Middle frontal gyrus (tissue), 1 donor: ENCODE data around the gene ASIC2.

Experiments
- DNase-seq: peaks from one replicate; pipeline ENCODE4 v3.0.0-alpha.2; 2015; ENCODE audit warnings: low spot score; ENCODE audit errors: extremely low spot score

Gene ASIC2

DNA sequence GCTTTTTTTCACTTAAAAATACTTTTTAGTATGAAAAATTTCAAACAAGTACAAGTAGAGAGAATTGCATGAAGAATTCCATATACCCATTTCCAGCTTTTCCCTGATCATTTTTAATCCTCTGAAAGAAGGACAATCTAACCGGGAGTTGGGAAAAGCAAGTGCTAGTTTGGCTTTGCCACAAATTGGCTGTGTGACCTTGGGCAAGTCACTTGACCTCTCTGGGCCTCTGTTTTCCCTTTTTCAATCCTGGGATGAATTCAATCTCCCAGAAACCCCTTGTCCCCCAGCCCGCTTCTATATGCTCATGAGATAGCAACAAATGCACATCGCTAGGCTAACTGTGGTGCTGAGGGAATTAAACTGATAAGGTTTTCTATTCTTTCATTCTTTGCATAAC, 49.4 kb downstream of the ASIC2 start:
- no peak for DNase-seq

DNA sequence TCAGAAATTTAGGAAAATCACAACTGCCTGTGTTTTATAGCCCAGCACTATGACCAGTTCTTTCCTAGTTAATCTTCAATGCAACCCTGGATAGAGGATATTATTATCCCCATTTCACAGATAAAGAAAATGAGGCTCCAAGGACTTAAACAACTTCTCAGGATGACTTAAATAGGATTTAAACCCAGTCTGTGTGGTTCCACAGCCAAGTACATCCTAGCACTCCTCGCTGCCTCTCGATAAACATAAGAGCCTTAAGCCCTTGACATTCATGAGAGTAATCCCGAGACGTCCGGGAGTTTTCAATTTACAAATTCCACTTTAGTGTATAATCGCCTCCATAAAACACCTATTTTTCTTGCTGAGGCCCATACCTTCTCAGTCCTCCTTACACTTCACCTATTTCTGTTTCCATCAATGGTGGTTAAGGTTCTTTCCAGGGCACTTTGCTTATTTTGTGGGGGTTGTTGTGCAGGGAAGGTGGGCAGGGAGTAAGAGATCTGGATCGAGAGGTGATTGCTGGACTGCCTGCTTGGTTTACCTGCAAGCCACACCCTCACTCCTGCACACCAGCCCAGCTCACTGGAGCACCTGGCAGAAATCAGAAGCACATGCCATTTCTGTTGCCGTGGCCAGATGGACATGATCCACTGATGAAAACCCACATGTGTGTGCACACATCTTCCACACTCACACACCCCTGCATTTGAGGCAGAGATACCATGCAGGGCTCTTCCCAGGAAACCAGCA, 50.5 kb downstream of the ASIC2 start:
- DNase-seq: no peak

GRCh38 chr17:33241390-33241789, 51.7 kb downstream of the ASIC2 start:
- no peak for DNase-seq

DNA sequence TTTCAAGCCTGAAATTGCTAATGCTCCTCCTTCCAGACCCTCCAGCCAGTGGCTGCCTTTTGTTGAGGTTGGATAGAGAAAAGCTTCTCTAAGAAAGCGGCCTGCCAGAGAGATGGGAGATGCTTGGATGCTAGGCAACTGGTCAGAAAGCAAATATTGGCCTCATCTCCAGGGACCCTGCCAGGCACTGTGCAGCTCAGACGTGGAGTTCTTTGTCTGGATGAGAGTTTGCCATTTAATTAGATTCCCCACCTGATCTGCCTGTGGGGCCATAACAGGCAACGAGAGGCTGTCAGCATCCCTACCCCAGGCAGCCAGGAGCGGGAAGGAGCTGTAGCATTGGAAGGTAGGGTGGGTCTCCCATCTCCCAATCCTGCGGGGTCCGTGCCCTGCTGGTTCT, 52.7 kb downstream of the ASIC2 start:
- DNase-seq: no peak

GRCh38 chr17:33239702-33240101, 53.4 kb downstream of the ASIC2 start:
- DNase-seq: no peak

GRCh38 chr17:33234930-33235685, 58.0 kb downstream of the ASIC2 start:
- peak; percentile 59 for DNase-seq

GRCh38 chr17:33234233-33234632, 58.9 kb downstream of the ASIC2 start:
- DNase-seq: no peak

- no peak for DNase-seq
Observed at GRCh38 chr17:33233811-33234177, 59.3 kb downstream of the ASIC2 start.

GRCh38 chr17:33229499-33229898, 63.6 kb downstream of the ASIC2 start:
- DNase-seq: no peak

- no peak for DNase-seq
Observed at GRCh38 chr17:33229028-33229427, 64.1 kb downstream of the ASIC2 start.

DNA sequence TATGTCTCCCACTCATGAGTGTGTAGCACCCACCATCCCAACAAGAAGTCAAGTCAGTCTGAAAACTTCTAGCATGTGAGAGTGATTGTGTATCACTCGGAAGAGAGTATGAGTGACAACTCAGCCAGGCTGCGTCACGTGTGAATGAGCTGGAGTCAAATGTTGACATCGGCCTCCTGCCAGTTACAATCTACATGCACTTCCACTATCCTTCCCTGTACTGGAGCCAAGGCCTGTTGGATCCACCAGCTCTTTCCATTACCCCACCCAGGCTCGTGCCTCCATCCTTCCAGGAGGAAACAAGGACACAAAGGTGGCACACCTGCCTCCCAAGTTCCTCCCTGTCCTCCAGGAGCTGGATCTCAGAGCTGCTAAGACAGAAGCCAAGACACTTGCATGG, 64.5 kb downstream of the ASIC2 start:
- no peak for DNase-seq

- DNase-seq: no peak
Observed at GRCh38 chr17:33227911-33228310, 65.2 kb downstream of the ASIC2 start.

GRCh38 chr17:33225994-33226393, 67.1 kb downstream of the ASIC2 start:
- DNase-seq: no peak

DNA sequence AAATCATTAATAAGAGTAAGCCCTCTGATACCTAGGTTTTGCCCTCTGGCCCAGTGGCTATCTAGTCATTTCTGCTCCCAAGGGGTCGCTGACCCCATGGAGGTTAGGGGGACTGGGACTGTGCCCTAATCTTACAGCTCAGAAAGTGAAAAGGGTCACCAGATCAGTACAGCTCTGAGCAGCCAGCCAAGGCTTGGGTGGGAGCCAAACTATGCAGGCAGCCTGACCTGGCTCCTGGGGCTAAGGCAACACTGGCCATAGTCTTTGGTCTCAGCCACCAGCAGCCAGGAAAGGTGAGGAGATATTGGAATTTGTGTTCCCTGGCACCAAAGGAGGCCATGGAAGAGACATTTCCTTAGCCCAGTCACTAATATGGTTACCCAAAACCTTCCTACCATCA, 67.6 kb downstream of the ASIC2 start:
- DNase-seq: no peak

DNA sequence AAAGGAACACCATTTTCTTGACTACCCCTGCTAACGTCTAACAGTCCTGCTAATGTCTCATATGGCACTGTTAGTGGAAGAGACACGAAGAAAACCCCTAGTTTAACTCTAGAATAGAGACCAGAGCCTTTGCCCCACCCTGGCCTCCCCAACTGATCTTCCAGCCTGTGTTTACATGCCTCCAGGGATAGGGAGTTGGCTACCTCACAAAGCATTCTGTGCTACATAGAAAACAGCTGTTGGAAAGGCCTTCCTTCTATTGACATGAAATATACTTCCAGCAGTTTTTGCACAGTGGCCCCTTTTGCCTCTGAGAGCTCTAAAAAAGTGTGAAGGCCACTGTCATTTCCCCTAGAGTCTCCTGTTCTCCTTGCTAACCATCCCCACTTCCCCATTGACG, 73.1 kb downstream of the ASIC2 start:
- no peak for DNase-seq

DNA sequence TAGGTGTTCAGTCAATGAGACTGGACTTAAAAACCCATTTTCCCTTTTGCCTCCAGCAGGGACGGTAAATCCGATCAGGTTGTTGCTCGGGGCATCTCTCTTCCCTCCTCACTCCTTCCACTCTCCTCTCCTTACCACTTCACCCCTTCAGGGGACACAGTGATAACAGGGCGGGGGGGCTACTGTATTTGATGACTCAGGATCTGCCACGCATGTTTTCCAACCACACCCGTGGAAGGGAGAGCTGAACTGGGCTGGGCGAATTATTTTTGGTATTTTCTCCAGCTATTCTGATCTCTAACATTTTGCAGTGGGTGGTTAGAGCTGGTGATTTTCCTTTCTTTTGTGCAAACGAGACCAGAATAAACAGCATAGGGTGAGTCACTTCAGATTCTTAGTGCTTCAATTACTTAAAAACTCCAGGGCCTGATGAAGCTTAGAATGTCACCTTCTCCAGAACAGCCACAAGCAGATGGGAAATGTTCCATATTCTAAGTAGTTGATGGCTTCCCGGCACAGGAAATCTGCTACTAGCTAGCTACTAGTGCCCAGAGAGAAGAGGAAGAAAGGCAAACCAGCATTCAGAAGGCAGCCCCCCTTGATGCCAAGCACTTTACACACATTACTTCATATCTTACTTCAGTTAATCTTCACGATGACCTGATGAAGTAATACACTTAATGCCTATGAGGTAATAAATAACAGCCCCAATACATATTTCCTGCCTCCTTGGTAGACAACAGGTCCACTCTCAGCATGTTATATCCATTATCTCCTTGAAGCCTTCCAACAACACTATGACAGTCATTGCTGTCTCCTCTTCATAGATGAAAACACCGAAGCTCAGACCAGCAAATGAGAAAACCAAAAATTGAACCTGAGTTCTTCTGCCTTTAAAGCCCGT, 74.1 kb downstream of the ASIC2 start:
- peak; percentile 37 for DNase-seq

DNA sequence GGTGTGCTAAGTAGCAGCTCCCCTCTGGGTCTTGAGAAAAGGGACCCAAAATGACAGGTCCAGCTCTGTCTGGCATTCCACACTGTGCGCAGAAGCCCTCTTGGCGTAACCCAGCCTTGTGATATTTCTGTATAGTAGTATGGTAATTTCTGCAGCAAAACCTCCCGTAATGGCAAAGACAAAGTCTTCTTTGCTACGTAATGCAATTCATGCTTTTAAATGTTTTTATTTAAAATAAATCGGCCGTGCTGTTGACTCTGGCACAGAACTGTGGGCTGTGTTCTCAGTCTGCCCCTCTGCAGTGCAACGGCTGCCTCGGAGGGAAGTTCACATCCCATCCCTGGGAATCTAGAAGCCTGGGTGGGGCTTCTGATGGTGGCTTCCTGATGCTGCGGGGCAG, 75.2 kb downstream of the ASIC2 start:
- no peak for DNase-seq

- DNase-seq: no peak
Observed at GRCh38 chr17:33214996-33215395, 78.1 kb downstream of the ASIC2 start.

GRCh38 chr17:33210285-33210684, 82.8 kb downstream of the ASIC2 start:
- DNase-seq: no peak

DNA sequence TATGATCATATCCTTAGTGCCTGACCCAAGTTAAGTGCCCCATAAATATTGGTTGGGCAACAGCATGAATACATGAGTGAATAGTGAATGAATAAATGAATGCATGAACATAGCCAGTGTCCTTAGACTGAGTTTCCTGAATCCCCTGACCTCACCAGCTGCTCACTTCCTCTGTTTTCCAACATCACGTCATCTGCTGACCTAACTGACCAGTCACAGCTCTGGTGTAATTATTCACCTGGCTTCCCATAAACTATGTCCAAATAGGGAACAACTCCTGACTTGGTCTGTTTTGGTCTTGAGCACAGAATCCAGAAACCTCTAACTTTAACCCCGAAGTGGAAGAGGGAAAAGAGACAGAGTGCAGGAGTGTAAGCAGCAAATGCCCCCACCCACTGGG, 83.4 kb downstream of the ASIC2 start:
- no peak for DNase-seq

DNA sequence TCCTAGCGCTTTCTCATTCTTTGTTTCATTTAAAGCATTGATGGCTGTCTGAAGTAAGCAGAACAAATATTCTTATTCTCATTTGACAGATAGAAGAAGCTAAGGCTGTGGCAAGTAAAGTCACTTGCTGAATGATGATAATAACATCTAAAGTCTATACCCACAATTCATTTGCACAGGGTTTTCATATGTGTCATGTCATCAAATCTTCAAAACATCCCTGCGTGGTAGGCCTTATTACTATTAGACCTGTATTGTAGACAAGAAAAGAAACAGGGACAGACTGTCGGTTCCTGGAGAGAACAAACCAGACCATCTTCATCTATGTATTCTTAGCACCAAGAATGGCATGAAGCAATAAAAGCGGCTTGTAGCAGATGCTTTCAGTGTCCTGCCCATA, 85.9 kb downstream of the ASIC2 start:
- DNase-seq: no peak

- DNase-seq: no peak
Observed at GRCh38 chr17:33205552-33205951, 87.5 kb downstream of the ASIC2 start.
